ENCODE results near the gene DNAJC10. TPM values are rescaled to one million over a fixed set of nuclear protein-coding genes. Genes with fewer than 3 reads are reported as not detected.

The DNAJC10 gene
- total and polyA plus RNA-seq, 2 experiments from 2014 or later: 67.3 to 120 TPM

GRCh38 chr2:182761903-182762302, 45.8 kb downstream of the DNAJC10 start:
- H3K27me3 ChIP-seq: no peaks in the 10 kb centered on the region
- H3K4me2 ChIP-seq: no peak overlapping the region
- no peak overlapping the region for H3K4me3 ChIP-seq
- no peak for DNase-seq (ENCODE audit: low spot score)
- H3K9me2 ChIP-seq (replicated peaks; ENCODE audit: insufficient read depth): no peaks in the 10 kb centered on the region
- 85% methylated on average over 4 of the region's 4 CpGs for WGBS (ENCODE audit: low lambda C conversion rate, missing lambda C conversion rate)
- H3K27ac ChIP-seq: no peak overlapping the region
- no peak for TF ChIP-seq EZH2phosphoT487 (IDR thresholded peaks at IDR 0.05; ENCODE audit: low read depth, severe bottlenecking, unreplicated experiment)
- peak; percentile 28 for TF ChIP-seq CTCF (IDR thresholded peaks at IDR 0.05; ENCODE audit: poor library complexity)
- H3K4me1 ChIP-seq (ENCODE audit: insufficient read depth): no peaks in the 10 kb centered on the region
- H3K79me2 ChIP-seq: no peaks in the 10 kb centered on the region
- H3K36me3 ChIP-seq (replicated peaks; ENCODE audit: insufficient read depth, low read depth): no peaks in the 10 kb centered on the region
- H2AFZ ChIP-seq: no peak overlapping the region
- no peaks in the 10 kb centered on the region for H3K9me3 ChIP-seq (ENCODE audit: low read depth)
- no peaks in the 10 kb centered on the region for H4K20me1 ChIP-seq (ENCODE audit: insufficient read depth, poor library complexity, severe bottlenecking)

- 57% methylated on average over 11 of the region's 11 CpGs for WGBS (ENCODE audit: low lambda C conversion rate, missing lambda C conversion rate)
- H2AFZ ChIP-seq: no peak overlapping the region
- no peaks in the 10 kb centered on the region for H3K9me2 ChIP-seq (replicated peaks; ENCODE audit: insufficient read depth)
- no peaks in the 10 kb centered on the region for H3K4me1 ChIP-seq (ENCODE audit: insufficient read depth)
- no peaks in the 10 kb centered on the region for H3K27me3 ChIP-seq
- TF ChIP-seq EZH2 (IDR thresholded peaks at IDR 0.05; ENCODE audit: borderline replicate concordance): no peak
- peak; percentile 56 for TF ChIP-seq CTCF (IDR thresholded peaks at IDR 0.05; ENCODE audit: poor library complexity)
- no peak for TF ChIP-seq EZH2phosphoT487 (IDR thresholded peaks at IDR 0.05; ENCODE audit: low read depth, severe bottlenecking, unreplicated experiment)
- DNase-seq (ENCODE audit: low spot score): peak; percentile 68
- H3K27ac ChIP-seq: no peak overlapping the region
- peaks cover 3% of the 10 kb centered on the region for H3K79me2 ChIP-seq
- H3K4me2 ChIP-seq: no peak overlapping the region
- H3K36me3 ChIP-seq (replicated peaks; ENCODE audit: insufficient read depth, low read depth): no peaks in the 10 kb centered on the region
- H4K20me1 ChIP-seq (ENCODE audit: insufficient read depth, poor library complexity, severe bottlenecking): no peaks in the 10 kb centered on the region
- no peak overlapping the region for H3K4me3 ChIP-seq
- no peaks in the 10 kb centered on the region for H3K9me3 ChIP-seq (ENCODE audit: low read depth)
These were observed 47.4 kb downstream of the DNAJC10 start for GRCh38 chr2:182763311-182763912.

- no peaks in the 10 kb centered on the region for H4K20me1 ChIP-seq (ENCODE audit: insufficient read depth, poor library complexity, severe bottlenecking)
- H3K9me3 ChIP-seq (ENCODE audit: low read depth): no peaks in the 10 kb centered on the region
- no peak overlapping the region for H3K4me3 ChIP-seq
- TF ChIP-seq CTCF (IDR thresholded peaks at IDR 0.05; ENCODE audit: poor library complexity) (no peak), EZH2 (IDR thresholded peaks at IDR 0.05; ENCODE audit: borderline replicate concordance) (no peak), EZH2phosphoT487 (IDR thresholded peaks at IDR 0.05; ENCODE audit: low read depth, severe bottlenecking, unreplicated experiment) (no peak)
- no peak overlapping the region for H2AFZ ChIP-seq
- WGBS (ENCODE audit: low lambda C conversion rate, missing lambda C conversion rate): 60% methylated on average over 6 of the region's 6 CpGs
- no peak for DNase-seq (ENCODE audit: low spot score)
- no peak overlapping the region for H3K27ac ChIP-seq
- H3K4me2 ChIP-seq: no peak overlapping the region
- H3K9me2 ChIP-seq (replicated peaks; ENCODE audit: insufficient read depth): no peaks in the 10 kb centered on the region
- no peaks in the 10 kb centered on the region for H3K4me1 ChIP-seq (ENCODE audit: insufficient read depth)
- peaks cover 18% of the 10 kb centered on the region for H3K79me2 ChIP-seq
- H3K36me3 ChIP-seq (replicated peaks; ENCODE audit: insufficient read depth, low read depth): no peaks in the 10 kb centered on the region
- no peaks in the 10 kb centered on the region for H3K27me3 ChIP-seq
These were observed 50.6 kb downstream of the DNAJC10 start for GRCh38 chr2:182766626-182767025.
